Left lung (tissue), 10 donors: ENCODE data around the gene CBY1. TPM values are rescaled to one million over a fixed set of nuclear protein-coding genes. Genes with fewer than 3 reads are reported as not detected.

Source experiments
- ATAC-seq: fragments of 200-7000 bp; cut with Tn5 transposase; one replicate; pipeline ENCODE4 v1.9.1; 2020; ENCODE audit warnings: moderate library complexity
- DNase-seq, 4 donors: peaks; one replicate each; pipeline ENCODE4 v3.0.0-alpha.2; 2013 to 2020
- H3K27ac ChIP-seq, 2 donors: fragments of 200-600 bp; sonication (generic) in 1 of 2; one replicate each; pipeline versions ENCODE4 v1.5.0 to v1.8.0; 2020 to 2021
- H3K27me3 ChIP-seq, 2 donors: fragments of 200-600 bp; sonication (generic) in 1 of 2; one replicate each; pipeline versions ENCODE4 v1.5.0 to v1.8.0; 2020 to 2021
- H3K36me3 ChIP-seq, 2 donors: fragments of 200-600 bp; sonication (generic) in 1 of 2; one replicate each; pipeline versions ENCODE4 v1.5.0 to v1.8.0; 2020 to 2021
- H3K4me1 ChIP-seq, 2 donors: fragments of 200-600 bp; one replicate each; pipeline ENCODE4 v1.8.0; 2021
- H3K4me3 ChIP-seq, 2 donors: fragments of 200-600 bp; sonication (generic) in 1 of 2; one replicate each; pipeline versions ENCODE4 v1.5.0 to v1.8.0; 2020 to 2021; ENCODE audit warnings: mild to moderate bottlenecking in 1 of 2
- H3K9me3 ChIP-seq, 2 donors: fragments of 200-600 bp; sonication (generic) in 1 of 2; one replicate each; pipeline versions ENCODE4 v1.5.0 to v1.8.0; 2020 to 2021
- CTCF ChIP-seq, 2 donors: fragments of 200-600 bp; sonication (generic) in 1 of 2; IDR thresholded peaks; one replicate each; pipeline versions ENCODE4 v1.5.0 to v1.8.0; 2021; ENCODE audit warnings: antibody characterized with exemption in 2 of 2
- intact Hi-C, 2 donors: fragments of 100-400 bp; cut with DNase I; formaldehyde crosslinking; loops; one replicate each; pipeline versions ENCODE4 v1.11.2 to v1.14.2; 2022
- polyA plus RNA-seq, 6 donors: library from polyadenylated mRNA; unstranded; fragments of 120-200 nt; gene quantifications; one replicate each; pipeline ENCODE4 v1.2.1, GENCODE V29; 2013; ENCODE audit not compliant: insufficient read length in 6 of 6
- total RNA-seq, 2 donors: library from RNA; stranded (reverse); fragmentation: NEBNext Ultra II Directional; extraction: Animal tissue kit (Norgen Biotek cat#: 25700); gene quantifications; one replicate each; pipeline ENCODE4 v1.2.1, GENCODE V29; 2021
- donor health status: DM: no; HTN: yes; CAD: no.
- donor health status: DM: no; HTN: no; CAD: no.

CBY1 gene
- total and polyA plus RNA-seq, 8 donors, result 24.4 to 56.6 (median 52.0) TPM

GRCh38 chr22:38715852-38716251 lies 59.4 kb downstream of the CBY1 start:
- intact Hi-C loops, result no loop called here
- Histone ChIP-seq H3K4me3 (no peak overlapping the region), H3K27ac (no peak overlapping the region), H3K4me1 (peaks cover 12 to 64% of the 10 kb centered on the region in 2 donors), H3K9me3 (no peaks in the 10 kb centered on the region), H3K36me3 (peaks cover 0 to 51% of the 10 kb centered on the region in 2 donors), H3K27me3 (no peaks in the 10 kb centered on the region)
- no peak for TF ChIP-seq CTCF (IDR thresholded peaks at IDR 0.05)
- ATAC-seq, result no peak
- DNase-seq, result peak in 1 of 4 donors; percentile 39

GRCh38 chr22:38716271-38716670 lies 59.8 kb downstream of the CBY1 start:
- no peak overlapping the region for H3K27ac ChIP-seq
- no peaks in the 10 kb centered on the region for H3K9me3 ChIP-seq
- no peaks in the 10 kb centered on the region for H3K27me3 ChIP-seq
- no peak for TF ChIP-seq CTCF (IDR thresholded peaks at IDR 0.05)
- H3K4me1 ChIP-seq, result peaks cover 12 to 59% of the 10 kb centered on the region in 2 donors
- ATAC-seq (no peak), DNase-seq (no peak)
- no peak overlapping the region for H3K4me3 ChIP-seq
- peaks cover 0 to 55% of the 10 kb centered on the region in 2 donors for H3K36me3 ChIP-seq
- intact Hi-C loops, result no loop called here

GRCh38 chr22:38716826-38717225 lies 60.4 kb downstream of the CBY1 start:
- H3K27me3 ChIP-seq, result no peaks in the 10 kb centered on the region
- H3K4me3 ChIP-seq, result no peak overlapping the region
- TF ChIP-seq CTCF (IDR thresholded peaks at IDR 0.05), result no peak
- intact Hi-C loops, result no loop called here
- ATAC-seq, result no peak
- H3K36me3 ChIP-seq, result peaks cover 0 to 60% of the 10 kb centered on the region in 2 donors
- H3K9me3 ChIP-seq, result no peaks in the 10 kb centered on the region
- H3K27ac ChIP-seq, result no peak overlapping the region
- DNase-seq, result peak in 1 of 4 donors; percentile 43
- peaks cover 12 to 55% of the 10 kb centered on the region in 2 donors for H3K4me1 ChIP-seq

- no peak for ATAC-seq
- no peak for TF ChIP-seq CTCF (IDR thresholded peaks at IDR 0.05)
- Histone ChIP-seq H3K36me3 (peaks cover 0 to 65% of the 10 kb centered on the region in 2 donors), H3K27ac (no peak overlapping the region), H3K4me3 (no peak overlapping the region), H3K9me3 (no peaks in the 10 kb centered on the region), H3K4me1 (peaks cover 12 to 51% of the 10 kb centered on the region in 2 donors), H3K27me3 (no peaks in the 10 kb centered on the region)
- intact Hi-C loops, result no loop called here
- no peak for DNase-seq
Observed at GRCh38 chr22:38717244-38717643, 60.8 kb downstream of the CBY1 start.

GRCh38 chr22:38718414-38718813 lies 62.0 kb downstream of the CBY1 start:
- H3K36me3 ChIP-seq, result peaks cover 0 to 76% of the 10 kb centered on the region in 2 donors
- ATAC-seq, result peak; percentile 96
- peaks cover 12 to 39% of the 10 kb centered on the region in 2 donors for H3K4me1 ChIP-seq
- H3K4me3 ChIP-seq, result no peak overlapping the region
- peak; percentile 58 to 79 for TF ChIP-seq CTCF (IDR thresholded peaks at IDR 0.05)
- H3K27me3 ChIP-seq, result no peaks in the 10 kb centered on the region
- H3K27ac ChIP-seq, result peak overlapping the region; percentile 44 to 60
- no peaks in the 10 kb centered on the region for H3K9me3 ChIP-seq
- DNase-seq, result peak in 1 of 4 donors; percentile 74
- intact Hi-C loops, result no loop called here
